HG03460 (cell line): ENCODE measurements around the gene CBX8.

Experiments used
- ATAC-seq: cut with Tn5 transposase; IDR thresholded peaks from one replicate; pipeline ENCODE4 v1.9.1; 2021; ENCODE audit not compliant: unreplicated experiment

Gene CBX8

DNA sequence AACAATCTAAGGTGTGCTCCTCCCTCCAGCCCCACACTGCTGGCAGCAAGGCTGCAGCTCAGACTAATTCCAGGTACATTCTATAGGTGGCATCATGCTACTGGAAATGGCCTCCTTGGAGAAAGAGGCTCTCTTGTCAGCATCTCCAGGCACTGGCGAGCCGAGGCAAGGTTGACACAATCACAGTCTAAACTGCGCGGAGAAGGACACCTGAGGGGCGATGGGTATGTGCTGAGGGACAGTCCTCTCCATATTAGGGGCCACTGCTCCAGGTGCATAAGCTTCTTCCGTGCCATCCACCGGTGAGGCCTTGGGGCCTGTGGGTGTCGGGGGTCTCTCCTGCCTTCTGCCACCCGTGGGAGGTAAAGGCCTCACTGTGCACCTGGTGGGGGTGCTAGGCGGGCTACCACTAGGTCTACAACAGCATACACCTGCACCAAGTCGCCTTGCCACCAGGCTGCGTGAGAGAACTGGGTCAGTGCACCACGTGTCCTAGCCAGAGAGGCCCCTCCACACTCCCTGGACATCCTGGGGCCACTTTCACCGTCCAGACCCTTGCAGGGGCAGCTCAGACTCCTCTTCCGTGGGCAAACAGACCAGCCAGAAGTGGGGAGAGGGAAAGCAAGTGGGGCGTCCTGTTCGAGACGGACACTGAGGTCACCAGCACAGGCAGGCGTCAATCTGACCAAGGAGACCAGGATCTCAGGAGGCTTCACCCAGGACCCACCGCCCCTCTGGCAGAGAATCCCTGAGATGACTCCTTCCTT is 12.1 kb upstream of the CBX8 start:
- no peak for ATAC-seq

DNA sequence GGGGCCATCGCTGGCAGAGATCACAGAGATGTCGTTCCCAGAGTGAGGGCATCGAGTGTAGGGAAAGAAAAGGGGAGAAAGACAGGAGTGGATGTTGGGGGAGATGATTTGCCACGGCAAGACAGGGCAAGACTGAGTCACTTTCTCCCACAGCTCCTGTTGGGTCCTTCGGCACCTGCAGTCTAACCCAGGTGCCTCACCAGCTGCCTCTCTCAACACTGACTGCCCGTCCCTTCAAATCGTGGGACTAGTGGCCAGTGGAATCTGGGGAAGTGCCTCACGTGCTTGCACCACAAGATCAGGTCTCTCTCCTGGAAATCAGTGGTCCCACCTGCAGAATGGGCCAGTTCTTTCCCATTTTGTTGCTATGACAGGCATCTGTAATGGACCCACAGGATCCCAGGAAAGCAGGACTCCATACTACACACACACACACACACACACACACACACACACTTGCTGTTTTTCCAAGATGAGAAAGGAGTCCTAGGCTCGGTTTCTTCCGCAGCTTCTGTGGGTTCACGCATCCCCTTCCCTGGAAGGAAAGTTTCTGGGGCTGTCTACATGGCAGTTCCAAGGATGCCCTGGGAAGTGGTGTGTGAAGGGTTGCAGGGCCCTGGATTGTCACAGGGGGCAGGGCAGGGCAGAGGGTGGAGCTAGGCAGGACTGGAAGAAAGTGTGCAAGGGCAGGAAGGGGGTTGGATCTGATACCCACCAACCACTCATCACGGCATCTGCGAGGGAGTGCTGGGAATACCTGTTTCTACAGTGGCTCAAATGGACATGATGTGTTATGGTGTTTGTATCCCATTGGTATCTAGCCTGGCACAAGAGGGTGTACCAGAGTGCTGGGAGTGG is 10.2 kb upstream of the CBX8 start:
- no peak for ATAC-seq

DNA sequence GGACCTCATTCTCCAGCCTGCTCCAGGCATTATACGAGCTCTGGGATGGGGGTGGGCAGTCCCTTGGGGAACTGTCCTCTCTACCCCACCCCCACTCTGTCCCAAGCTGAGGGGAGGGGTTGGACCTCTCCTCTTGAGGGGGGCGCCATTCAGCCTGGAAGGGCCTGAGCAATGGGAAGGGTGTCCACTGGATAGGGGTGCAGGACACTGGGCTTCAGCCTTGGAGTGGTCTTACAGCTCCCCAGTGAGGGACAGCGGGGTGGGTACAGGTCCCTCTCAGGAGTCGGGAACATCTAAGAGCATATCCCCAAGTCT is 9.5 kb upstream of the CBX8 start:
- ATAC-seq = no peak

DNA sequence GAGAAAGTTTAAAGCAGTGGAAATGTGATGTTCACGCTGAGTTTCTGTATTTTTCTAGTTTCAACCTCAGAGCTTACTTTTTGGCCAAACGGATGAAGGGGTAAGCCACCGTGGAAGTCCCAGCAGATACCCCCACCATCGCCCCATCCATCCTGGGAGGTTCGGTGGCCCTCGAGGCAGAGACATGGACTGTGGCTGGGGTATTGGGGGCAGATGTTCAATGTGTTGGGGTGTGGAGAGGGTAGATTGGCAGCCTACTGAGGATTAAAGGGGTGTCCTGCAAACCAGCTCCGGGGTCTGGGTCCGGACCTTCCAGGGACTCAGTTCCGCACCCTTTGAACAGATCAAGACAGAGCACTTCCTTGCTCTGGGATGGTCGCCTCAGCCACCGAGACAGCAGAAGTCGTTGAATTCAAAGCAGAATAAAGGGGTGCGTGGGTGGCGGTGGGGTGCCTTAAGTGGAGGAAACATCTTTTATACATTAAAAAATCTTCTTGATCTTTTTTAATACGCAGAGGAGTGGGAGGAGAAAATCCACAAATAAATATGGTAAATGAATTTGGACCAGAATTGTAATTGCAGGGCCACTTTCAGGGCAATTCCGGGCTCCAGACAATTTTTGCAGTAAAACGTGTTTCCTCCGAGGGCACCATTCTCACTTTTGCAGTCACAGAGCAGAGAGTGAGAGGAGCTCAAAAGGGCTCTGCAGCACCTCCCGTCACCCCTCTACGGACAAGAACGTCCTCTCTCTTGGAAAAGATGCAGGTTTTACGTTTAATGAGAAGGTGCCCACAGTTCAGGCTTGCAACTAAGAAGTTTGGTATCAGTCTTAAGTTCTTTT is 8.2 kb upstream of the CBX8 start:
- ATAC-seq = peak; percentile 12

DNA sequence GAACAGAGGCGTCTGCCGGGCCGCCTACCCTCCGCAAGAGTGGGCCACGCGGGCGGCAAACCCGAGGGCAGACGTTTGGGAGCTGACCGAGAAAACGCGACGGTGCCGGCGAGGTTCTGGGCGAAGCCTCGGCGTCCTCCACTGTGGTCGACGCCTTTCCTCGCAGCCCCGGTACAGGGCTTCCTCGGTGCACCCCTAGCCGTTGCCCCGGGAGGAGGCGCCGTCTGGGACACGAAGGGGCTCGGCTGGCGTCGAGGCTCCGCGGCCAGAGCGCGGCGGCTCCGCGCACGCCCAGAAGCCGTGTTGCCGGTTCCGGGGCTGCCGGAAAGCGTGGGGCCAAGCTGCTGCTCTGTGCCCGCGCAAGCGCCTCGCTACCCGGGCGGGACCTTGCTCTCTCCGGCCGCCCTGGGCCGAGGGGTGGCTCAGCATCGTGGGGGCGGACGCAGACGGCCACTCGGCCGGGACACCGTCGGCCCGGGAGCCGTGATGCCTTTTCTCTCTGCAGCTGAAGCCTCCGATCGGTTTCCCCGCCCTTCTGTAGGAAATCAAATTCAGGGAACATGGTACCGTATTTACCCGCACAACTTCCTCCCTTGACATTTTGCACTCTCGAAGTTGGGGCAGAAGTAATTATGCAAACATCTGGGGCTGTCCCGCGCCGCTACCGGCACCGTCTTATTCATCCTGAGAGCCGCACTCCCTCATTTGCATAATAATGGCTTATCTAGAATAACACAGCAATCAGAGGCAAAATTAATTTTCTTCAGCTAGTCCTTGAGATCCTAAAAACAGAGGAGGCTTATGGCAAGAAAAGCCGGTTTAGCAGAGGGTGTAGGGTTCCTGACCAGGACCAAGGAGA is 7.3 kb upstream of the CBX8 start:
- peak; percentile 65 for ATAC-seq

DNA sequence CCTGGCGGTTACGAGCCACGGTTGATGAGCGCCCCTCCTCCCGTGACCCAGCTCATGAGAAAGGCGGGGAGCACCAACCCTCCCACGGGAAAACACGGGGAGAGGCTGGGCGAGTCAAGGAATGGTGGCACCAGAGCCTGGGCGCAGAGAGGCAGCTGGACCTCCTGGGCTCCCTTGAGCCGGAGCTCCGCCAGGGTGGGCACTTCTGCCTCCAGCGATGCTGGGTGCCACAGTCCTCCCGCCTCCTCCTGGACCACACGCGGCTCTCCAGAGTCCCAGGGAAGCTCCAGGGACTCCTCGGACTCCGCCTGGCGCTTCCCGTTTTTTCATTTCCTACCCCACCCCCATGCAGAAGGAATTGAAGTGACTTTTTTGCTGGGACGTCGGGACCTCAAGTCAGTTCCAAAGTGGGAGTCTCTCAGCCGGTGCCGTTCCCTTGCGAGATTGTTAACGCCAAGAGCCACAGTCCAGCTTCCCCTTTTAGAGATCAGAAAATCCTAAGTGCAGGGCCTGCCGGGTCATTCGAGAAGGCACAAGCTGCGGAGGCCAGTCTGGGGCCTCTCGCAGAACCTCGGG is 6.6 kb upstream of the CBX8 start:
- ATAC-seq = no peak

DNA sequence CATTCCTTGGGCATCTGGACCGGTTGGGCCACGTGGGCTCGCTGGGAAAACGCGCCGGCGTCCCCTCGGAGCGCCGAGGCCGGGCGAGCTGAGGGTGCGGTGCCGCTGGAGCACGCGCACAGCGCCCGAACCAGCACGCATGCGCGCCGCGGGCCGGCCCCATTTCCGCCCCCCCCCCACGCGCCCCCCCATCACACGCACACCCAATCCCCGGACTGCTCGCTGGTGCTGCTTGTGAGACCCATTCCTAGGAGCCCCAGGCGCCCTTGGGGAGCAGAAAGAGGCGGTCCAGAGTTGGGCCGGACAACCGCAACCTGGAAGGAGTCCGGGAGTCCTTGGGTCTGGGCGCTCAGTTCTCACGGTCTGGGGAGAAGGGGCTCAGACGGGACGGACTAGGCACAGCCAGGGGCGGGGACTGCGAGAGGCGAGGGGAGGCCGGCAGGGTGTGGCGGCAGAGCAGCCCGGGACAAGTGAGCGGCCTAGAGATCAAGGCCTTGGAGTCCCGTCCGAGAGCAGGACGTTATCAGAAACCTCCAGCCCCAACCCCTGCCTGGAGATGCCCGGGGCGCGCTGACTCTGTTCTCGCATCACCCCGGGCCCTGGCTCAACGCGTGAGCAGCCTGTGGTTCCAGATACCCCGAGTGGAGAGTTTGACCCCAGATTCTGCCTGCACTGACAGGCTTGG is 6.0 kb upstream of the CBX8 start:
- no peak for ATAC-seq

DNA sequence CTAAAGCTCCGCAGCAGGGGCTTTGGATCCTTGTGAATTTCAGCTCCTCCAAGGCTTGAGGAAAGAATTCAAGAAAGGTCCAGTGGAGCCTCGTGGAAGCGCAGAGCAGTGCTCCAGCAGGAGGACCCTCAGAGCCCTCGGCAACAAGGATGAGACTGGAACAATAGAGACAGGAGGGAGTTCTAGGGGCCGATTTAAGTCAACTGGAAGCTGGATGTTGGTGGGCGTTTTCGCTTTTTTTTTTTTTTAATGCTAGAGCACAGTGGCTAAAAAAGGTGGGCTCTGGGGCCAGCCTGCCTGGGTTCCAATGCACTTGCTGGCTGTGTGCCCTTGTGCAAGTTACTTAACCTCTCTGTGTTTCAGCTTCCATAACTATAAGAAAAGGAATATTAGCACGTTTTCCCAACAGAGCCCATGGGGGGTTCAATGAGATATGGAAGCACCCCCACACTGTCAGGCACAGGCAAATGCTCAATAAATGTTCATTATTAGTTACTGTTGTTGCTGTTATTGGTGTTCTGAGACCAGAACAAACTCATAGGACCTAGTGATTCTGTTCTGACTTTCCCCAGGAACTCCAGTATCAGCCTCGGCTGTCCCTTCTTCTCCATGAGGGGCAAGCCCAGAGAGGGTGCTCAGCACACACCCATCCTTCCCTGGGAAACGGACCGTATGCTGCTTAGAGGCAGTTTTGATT is 5.3 kb upstream of the CBX8 start:
- ATAC-seq = no peak

DNA sequence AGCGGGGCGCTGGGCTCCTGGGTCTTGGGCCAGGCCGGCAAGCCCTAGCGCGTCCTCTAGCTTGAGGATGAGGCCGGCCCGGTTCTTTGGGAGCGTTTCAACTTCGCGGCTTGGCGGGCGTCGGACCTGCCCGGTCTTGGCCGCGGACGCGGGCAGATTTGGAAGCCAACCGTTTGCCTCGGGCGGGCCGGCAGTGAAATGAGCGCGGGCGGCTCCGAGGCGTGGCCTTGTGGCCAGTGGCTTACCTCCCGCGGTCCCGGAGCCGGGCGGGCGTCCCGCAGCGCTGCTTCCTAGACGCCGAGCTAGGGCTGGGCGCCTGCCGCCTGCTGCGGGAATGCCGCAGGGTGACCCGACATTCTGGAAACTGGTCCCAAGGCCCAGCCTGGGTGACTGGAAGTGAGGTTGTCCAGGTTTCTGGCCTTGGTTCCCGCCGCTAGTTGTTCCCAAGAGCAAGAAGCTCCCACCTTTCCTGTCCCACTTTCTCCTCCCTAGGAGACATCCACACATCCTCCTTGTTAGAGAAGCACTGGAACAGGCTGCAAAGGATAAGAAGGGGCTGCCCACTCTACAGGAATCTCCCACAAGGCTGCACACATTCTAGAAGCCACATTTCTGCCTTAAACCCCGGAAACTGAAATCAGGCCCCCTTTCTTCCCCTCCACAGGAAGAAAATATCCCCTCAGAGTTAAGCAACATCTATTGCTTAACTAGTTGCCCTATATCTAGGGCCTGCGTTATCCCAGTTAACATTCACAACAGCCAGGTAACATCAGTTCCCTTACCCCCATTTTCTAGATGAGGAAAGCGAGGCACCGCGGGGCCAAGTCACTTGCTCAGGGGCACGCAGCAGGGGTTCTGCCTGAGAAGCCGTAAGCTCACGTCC is 4.5 kb upstream of the CBX8 start:
- ATAC-seq = no peak

DNA sequence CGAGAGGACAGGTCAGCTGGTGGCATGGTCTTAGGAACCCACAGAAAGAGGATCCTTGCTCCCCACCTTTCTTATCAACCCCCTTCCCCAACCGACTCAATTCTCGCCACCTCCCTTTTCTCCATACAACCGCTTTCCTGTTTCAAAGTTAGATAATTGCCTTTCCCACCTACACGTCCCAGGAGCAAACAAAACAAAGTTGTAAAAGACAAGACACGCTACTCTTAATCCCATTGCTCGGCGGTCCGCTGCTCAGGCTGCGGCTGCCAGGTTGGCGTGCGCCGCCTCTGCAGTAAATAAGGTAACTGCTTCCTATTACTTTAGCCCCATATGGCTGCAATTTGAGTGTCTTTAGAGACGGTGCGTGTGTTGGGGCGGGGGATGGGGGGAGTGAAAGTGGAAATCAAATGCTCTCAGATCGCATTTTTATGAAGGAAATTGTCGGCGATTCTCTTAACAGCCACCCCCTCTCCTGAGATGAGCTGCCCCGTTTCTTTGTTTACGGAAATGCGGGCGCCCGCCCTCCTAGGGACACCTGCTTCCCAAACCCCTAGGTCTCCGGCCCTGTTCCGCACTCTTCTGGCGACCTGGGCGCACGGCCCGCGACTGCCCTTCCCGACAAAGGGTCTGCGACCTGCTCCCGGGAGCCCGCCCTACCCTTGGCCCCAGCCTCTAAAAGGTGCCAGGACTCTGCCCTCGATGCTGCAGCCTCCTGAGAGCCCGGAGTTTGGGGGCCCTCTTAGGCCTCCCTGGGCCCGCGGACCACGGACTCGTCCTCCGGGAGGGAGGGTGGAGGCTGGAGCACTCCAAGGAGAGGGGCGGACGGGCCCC is 3.7 kb upstream of the CBX8 start:
- ATAC-seq = no peak

DNA sequence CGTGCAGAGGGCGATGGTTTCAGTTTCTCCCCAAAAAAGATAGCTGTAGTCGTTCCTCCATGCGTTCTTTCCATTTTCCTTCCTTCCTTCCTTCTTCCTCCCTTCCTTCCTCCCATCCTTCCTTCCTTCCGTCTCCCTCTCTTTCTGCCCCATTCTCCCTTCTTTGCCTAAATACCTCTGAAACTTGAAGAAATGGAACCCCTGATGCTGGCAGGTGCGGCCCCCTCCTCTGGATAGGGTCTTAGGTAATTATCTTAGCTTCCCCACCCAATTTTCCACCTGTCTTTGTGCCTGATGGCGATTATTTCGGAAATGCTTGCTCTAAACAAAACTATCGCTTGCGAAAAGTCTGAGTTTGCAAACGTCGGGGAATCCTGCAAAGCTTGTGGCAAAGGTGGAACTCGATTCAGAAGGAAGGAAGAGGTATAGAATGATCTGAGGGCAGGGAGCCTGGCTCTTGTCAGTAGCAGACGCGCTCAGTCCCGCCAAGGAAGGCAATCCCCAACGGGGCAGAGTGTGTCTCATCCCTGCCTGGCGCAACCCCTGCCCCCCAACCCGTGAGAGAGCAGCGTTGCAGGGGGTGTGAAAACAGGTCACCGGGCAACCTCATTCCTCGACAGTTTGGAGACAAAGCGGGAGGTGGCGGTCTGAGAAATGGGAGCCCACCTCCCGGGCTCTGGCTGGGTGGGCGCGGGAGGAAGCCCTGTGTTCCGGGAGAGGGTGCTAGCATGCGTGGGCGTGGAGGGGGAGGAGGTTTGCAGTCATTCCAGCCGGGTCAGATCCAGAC is 2.9 kb upstream of the CBX8 start:
- no peak for ATAC-seq

DNA sequence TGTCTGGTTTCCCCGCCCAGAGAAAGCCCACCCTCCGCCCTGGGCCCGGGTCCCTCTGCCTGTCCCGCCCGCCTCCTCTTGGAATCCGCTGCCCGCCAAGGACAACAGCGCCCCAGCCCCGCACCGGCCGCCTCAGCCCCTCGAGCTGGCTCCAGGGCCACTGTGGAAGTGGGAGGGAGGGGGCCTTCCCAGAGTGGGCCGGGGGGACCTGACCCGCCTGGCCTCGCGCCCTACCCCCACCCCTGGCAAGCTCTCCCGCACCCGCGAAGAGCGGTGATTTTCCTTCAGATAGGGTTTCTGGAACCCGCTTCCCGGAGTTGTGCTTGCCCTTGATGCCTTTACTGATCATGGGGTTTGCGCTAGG is 2.3 kb upstream of the CBX8 start:
- no peak for ATAC-seq

DNA sequence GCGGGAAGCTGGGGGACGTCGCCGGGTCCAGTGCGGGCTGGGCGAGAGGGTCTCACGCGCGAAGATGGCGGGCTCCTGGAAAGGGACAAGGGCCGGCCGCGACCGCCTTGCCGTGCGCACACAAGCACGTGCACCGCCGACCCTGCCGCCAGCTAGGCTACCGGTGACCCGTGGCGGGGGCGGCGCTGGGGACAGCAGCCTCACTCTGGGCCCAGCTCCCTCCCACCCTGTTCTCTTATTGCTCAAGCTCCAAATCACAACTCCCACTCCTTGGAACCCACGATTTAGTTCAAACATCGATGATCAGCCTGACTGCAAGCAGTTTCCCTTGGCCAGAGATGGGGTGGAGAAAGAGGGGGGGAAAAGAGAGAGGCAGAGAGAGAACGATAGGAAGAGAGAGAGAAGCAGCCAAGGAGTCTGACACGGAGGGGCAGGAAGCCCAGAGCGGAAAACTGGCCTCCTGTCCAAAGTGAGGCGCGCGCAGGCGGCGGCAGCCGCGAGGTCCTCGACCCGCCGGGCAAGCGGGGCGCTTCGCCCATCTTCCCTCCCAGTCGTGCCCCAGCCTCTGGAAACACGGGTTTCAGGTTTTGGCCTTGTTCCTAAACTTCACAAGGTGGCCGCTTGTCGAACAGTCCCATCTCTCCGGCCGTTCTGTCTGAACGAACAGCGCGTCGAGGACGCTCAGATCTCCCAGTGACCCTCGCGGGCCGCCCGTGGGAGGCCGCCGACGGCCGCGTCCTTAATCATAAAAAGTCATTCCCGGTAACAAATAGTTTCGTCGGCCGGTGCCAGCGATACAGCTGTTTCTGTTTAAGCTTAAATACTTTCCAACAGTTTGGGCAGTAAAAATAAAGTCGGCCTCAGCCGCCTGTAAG is 1.7 kb upstream of the CBX8 start:
- ATAC-seq = no peak

DNA sequence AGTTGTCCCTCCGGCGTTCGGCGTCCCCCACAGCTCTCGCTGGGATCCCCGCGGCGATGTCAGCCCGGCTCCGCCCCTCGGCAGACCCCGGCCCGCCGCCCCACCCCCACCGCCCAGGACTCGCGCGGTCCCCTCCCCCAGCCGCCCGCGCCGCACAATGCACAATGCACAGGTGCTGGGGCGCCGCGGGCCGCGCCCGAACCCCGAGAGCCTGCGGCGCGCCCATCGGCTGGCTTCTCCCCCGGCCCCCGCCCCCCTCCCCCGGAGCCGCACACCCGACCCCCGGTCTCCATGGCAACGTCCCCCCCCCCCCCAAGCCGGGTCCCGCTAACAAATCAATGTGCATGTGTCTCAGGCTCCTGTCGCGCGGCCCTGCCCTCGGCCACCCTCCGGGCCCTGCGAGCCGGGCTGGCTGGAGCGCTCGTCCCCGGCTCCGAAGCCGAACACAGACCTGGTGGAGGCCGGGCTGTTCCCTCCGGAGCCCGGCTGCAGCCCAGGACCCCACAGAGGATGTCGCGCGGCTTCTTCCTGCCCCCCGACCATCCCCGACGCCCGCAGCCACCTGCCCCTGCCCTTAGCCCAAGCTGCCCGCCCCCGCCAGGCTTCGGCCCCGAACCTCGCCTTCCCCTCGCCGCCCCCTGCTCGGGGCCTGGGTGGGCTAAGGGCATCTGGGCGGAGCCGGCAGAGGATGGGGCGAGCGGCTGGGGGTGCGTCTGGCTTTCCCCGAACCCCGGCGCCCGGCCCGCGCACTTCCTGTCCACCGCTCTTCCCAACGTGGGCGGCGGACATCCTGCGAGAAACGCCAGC is 818 bp upstream of the CBX8 start:
- ATAC-seq = peak; percentile 12

DNA sequence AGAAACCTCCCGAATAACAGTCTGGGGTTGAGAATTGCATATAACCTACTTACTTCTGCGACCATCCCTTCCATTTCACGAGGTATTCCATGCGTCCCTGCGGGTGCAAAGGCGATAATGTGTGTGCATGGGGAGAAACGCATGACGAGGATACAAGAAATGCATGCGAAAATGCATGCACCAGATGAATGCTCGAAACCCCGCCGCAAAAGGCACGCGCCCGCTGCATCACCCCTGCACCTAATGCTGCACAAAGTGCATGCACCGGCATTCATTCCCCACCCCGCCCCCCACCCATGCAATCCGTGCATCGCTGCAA is 474 bp downstream of the CBX8 start:
- ATAC-seq = no peak
